HG03460 (cell line): ENCODE results near the gene MEGF6.

ENCODE experiments used
- ATAC-seq: cut with Tn5 transposase; IDR thresholded peaks from one replicate; pipeline ENCODE4 v1.9.1; 2021; ENCODE audit not compliant: unreplicated experiment

MEGF6 gene

GRCh38 chr1:3611170-3612019 lies at the start of gene MEGF6:
TSS of gene MEGF6 (minus strand) at chr1:3611508. CDS start at chr1:3611268, 240 bp downstream.
- ATAC-seq: no peak

- no peak for ATAC-seq
Measured at GRCh38 chr1:3660704-3661103, 49.4 kb upstream of the MEGF6 start.

- no peak for ATAC-seq
Measured at GRCh38 chr1:3659093-3659492, 47.8 kb upstream of the MEGF6 start.

- no peak for ATAC-seq
Measured at GRCh38 chr1:3658231-3658615, 46.9 kb upstream of the MEGF6 start.

GRCh38 chr1:3657578-3658230 lies 46.4 kb upstream of the MEGF6 start:
- no peak for ATAC-seq

GRCh38 chr1:3657096-3657475 lies 45.8 kb upstream of the MEGF6 start:
- peak; percentile 5 for ATAC-seq

- peak; percentile 63 for ATAC-seq
Measured at GRCh38 chr1:3656450-3657095, 45.3 kb upstream of the MEGF6 start.

GRCh38 chr1:3654549-3655281 lies 43.4 kb upstream of the MEGF6 start:
- ATAC-seq: no peak

GRCh38 chr1:3653286-3653618 lies 41.9 kb upstream of the MEGF6 start:
- ATAC-seq: no peak

- ATAC-seq: no peak
Measured at GRCh38 chr1:3652548-3653285, 41.4 kb upstream of the MEGF6 start.

- no peak for ATAC-seq
Measured at GRCh38 chr1:3651930-3652547, 40.7 kb upstream of the MEGF6 start, which contains the start of gene TP73. TSS of gene TP73 (plus strand) at chr1:3652516. CDS start at chr1:3682366, 29,850 bp downstream.

GRCh38 chr1:3651026-3651929 lies 40.0 kb upstream of the MEGF6 start:
- no peak for ATAC-seq

GRCh38 chr1:3650248-3651025 lies 39.1 kb upstream of the MEGF6 start:
- no peak for ATAC-seq

- ATAC-seq: peak; percentile 74
Measured at GRCh38 chr1:3649342-3650247, 38.3 kb upstream of the MEGF6 start, which contains the start of gene WRAP73. TSS of gene WRAP73 (minus strand) at chr1:3650103. CDS start at chr1:3649999, 104 bp downstream.

- ATAC-seq: no peak
Measured at GRCh38 chr1:3646596-3646995, 35.3 kb upstream of the MEGF6 start.

- no peak for ATAC-seq
Measured at GRCh38 chr1:3645666-3646355, 34.5 kb upstream of the MEGF6 start.

GRCh38 chr1:3645247-3645646 lies 33.9 kb upstream of the MEGF6 start:
- ATAC-seq: no peak
